Thyroid gland (tissue), 4 donors: Measurements from ENCODE around the gene ETV6.

Experiments used
- POLR2A ChIP-seq, 2 donors: fragments of 450-650 bp; IDR thresholded peaks; one replicate each; pipeline ENCODE4 v1.6.1; 2017; ENCODE audit warnings: antibody characterized with exemption in 2 of 2, mild to moderate bottlenecking in 2 of 2, moderate library complexity in 1 of 2
- TF ChIP-seq, protein P1 (sequence below), 6 experiments: fragments of 200-600 bp in 3 of 6; fragments of 450-650 bp in 3 of 6; sonication (generic) in 3 of 6; IDR thresholded peaks; one replicate each; pipeline ENCODE4 v1.5.1; 2016 to 2019; ENCODE audit warnings: antibody characterized with exemption in 6 of 6, mild to moderate bottlenecking in 2 of 6, inconsistent platforms in 1 of 6, moderate library complexity in 1 of 6

DNA sequence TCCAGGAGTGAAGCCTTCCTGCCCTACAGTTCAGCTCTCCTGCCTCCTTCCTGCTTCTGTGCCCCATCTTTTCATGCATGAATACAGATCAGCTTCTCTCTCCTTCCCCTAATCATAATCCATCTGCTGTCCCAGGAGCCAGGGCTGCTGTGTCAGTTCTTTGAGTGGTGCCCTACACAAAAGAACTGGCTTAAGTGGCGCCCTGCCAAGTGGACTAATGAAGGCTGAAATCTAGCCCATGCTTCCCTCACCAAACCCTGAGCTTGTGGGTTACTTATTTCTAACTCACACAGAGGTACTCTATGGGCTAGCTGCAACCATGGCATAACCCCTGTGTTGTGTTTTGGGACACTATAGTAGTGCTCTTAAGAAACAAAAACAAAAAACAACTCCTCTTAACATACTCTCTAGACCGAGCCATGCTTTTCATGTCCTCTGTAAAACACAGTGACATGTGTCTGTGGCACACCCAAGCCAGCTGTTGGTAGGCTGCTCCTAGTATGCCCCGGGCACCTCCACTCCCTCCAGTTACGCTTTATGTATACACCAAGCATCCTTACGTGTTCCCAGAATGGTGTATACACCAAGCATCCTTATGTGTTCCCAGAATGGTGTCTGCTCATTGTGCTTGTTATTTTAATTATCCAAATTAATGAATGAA, 19.3 kb upstream of the ETV6 start:
- TF ChIP-seq, protein P1, sequence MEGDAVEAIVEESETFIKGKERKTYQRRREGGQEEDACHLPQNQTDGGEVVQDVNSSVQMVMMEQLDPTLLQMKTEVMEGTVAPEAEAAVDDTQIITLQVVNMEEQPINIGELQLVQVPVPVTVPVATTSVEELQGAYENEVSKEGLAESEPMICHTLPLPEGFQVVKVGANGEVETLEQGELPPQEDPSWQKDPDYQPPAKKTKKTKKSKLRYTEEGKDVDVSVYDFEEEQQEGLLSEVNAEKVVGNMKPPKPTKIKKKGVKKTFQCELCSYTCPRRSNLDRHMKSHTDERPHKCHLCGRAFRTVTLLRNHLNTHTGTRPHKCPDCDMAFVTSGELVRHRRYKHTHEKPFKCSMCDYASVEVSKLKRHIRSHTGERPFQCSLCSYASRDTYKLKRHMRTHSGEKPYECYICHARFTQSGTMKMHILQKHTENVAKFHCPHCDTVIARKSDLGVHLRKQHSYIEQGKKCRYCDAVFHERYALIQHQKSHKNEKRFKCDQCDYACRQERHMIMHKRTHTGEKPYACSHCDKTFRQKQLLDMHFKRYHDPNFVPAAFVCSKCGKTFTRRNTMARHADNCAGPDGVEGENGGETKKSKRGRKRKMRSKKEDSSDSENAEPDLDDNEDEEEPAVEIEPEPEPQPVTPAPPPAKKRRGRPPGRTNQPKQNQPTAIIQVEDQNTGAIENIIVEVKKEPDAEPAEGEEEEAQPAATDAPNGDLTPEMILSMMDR (IDR thresholded peaks at IDR 0.05), result no peak
- no peak for TF ChIP-seq POLR2A (IDR thresholded peaks at IDR 0.05)
